Stimulated activated naive B cell treated with anti-CD40 and anti-IgM and Interleukin-4, amounts not matched to agents 10 μg/mL and 1 μg/mL and 100 μg/mL, for 72 hours (primary cell): ENCODE results near the gene PTPRS.

Experiments used
- ATAC-seq, 2 donors: fragments of 150-1000 bp; cut with Tn5 transposase; replicated peaks; 2 replicates each; pipeline ENCODE4 v1.10.0; 2021; ENCODE audit warnings: moderate library complexity in 1 of 2
- DNase-seq: peaks from one replicate; pipeline ENCODE4 v3.0.0; 2021
- H3K27ac Mint-ChIP-seq: one replicate; pipeline ENCODE4 v1.8.0; 2022; ENCODE audit warnings: mild to moderate bottlenecking, mixed read lengths
- H3K27me3 Mint-ChIP-seq, 2 donors: one replicate each; pipeline ENCODE4 v1.8.0; 2022; ENCODE audit warnings: mixed read lengths in 2 of 2
- H3K36me3 Mint-ChIP-seq, 2 donors: one replicate each; pipeline ENCODE4 v1.8.0; 2022; ENCODE audit warnings: mixed read lengths in 2 of 2, mild to moderate bottlenecking in 1 of 2
- H3K4me1 Mint-ChIP-seq, 2 donors: one replicate each; pipeline ENCODE4 v1.8.0; 2022; ENCODE audit warnings: mixed read lengths in 2 of 2, mild to moderate bottlenecking in 1 of 2
- H3K4me3 Mint-ChIP-seq, 2 donors: one replicate each; pipeline ENCODE4 v1.8.0; 2022; ENCODE audit warnings: mild to moderate bottlenecking in 2 of 2, mixed read lengths in 2 of 2, moderate library complexity in 1 of 2
- H3K9me3 Mint-ChIP-seq, 2 donors: one replicate each; pipeline ENCODE4 v1.8.0; 2022; ENCODE audit warnings: mixed read lengths in 2 of 2, mild to moderate bottlenecking in 1 of 2

Gene PTPRS

GRCh38 chr19:5299137-5299536 is 41.5 kb downstream of the PTPRS start:
- Mint-ChIP-seq H3K4me3 (no peak overlapping the region), H3K36me3 (peaks cover 0 to 4% of the 10 kb centered on the region in 2 donors), H3K9me3 (peaks cover 9 to 11% of the 10 kb centered on the region in 2 donors), H3K4me1 (no peaks in the 10 kb centered on the region), H3K27ac (no peak overlapping the region), H3K27me3 (peaks cover 25 to 32% of the 10 kb centered on the region in 2 donors)
- DNase-seq = no peak
- ATAC-seq = no peak

GRCh38 chr19:5298471-5298901 is 42.1 kb downstream of the PTPRS start:
- Mint-ChIP-seq H3K4me3 (no peak overlapping the region), H3K27me3 (peaks cover 30 to 34% of the 10 kb centered on the region in 2 donors), H3K27ac (no peak overlapping the region)

GRCh38 chr19:5297272-5297669 is 43.3 kb downstream of the PTPRS start:
- H3K4me1 Mint-ChIP-seq = peaks cover 4 to 9% of the 10 kb centered on the region in 2 donors
- H3K27me3 Mint-ChIP-seq = peaks cover 32 to 34% of the 10 kb centered on the region in 2 donors
- peaks cover 0 to 4% of the 10 kb centered on the region in 2 donors for H3K36me3 Mint-ChIP-seq
- peaks cover 9 to 11% of the 10 kb centered on the region in 2 donors for H3K9me3 Mint-ChIP-seq
- H3K27ac Mint-ChIP-seq = no peak overlapping the region
- ATAC-seq = no peak
- DNase-seq = no peak
- no peak overlapping the region for H3K4me3 Mint-ChIP-seq

More at GRCh38 chr19:5298471-5298901, 42.1 kb downstream of the PTPRS start:
- Mint-ChIP-seq H3K9me3 (peaks cover 9 to 11% of the 10 kb centered on the region in 2 donors), H3K36me3 (peaks cover 0 to 4% of the 10 kb centered on the region in 2 donors), H3K4me1 (peaks cover 2 to 3% of the 10 kb centered on the region in 2 donors)
- no peak for DNase-seq
- no peak for ATAC-seq

GRCh38 chr19:5296457-5297271 is 43.9 kb downstream of the PTPRS start:
- Mint-ChIP-seq H3K4me1 (peaks cover 10 to 15% of the 10 kb centered on the region in 2 donors), H3K36me3 (peaks cover 0 to 4% of the 10 kb centered on the region in 2 donors), H3K4me3 (no peak overlapping the region), H3K27ac (no peak overlapping the region), H3K27me3 (peaks cover 38% of the 10 kb centered on the region in 2 donors), H3K9me3 (peaks cover 9 to 11% of the 10 kb centered on the region in 2 donors)
- ATAC-seq (no peak), DNase-seq (no peak)

- DNase-seq (no peak), ATAC-seq (no peak)
- H3K4me3 Mint-ChIP-seq = no peak overlapping the region
- no peak overlapping the region for H3K27ac Mint-ChIP-seq
- peaks cover 9 to 11% of the 10 kb centered on the region in 2 donors for H3K9me3 Mint-ChIP-seq
- H3K27me3 Mint-ChIP-seq = peaks cover 41 to 44% of the 10 kb centered on the region in 2 donors
- peaks cover 13 to 20% of the 10 kb centered on the region in 2 donors for H3K4me1 Mint-ChIP-seq
- peaks cover 0 to 4% of the 10 kb centered on the region in 2 donors for H3K36me3 Mint-ChIP-seq
Observed at GRCh38 chr19:5296021-5296420, 44.6 kb downstream of the PTPRS start.

- Mint-ChIP-seq H3K4me3 (no peak overlapping the region), H3K9me3 (peaks cover 9 to 11% of the 10 kb centered on the region in 2 donors), H3K27ac (no peak overlapping the region), H3K36me3 (peaks cover 0 to 4% of the 10 kb centered on the region in 2 donors), H3K4me1 (peaks cover 13 to 20% of the 10 kb centered on the region in 2 donors), H3K27me3 (peaks cover 46 to 59% of the 10 kb centered on the region in 2 donors)
- DNase-seq (no peak), ATAC-seq (no peak)
Observed at GRCh38 chr19:5294403-5295160, 46.0 kb downstream of the PTPRS start.

GRCh38 chr19:5293612-5294378 is 46.8 kb downstream of the PTPRS start:
- Mint-ChIP-seq H3K36me3 (peaks cover 0 to 4% of the 10 kb centered on the region in 2 donors), H3K27me3 (peaks cover 47 to 61% of the 10 kb centered on the region in 2 donors), H3K4me1 (peaks cover 13 to 20% of the 10 kb centered on the region in 2 donors), H3K9me3 (peaks cover 4 to 5% of the 10 kb centered on the region in 2 donors), H3K4me3 (peak overlapping the region; percentile 72 to 75), H3K27ac (no peak overlapping the region)
- DNase-seq (no peak), ATAC-seq (peak; percentile 8 to 22)

GRCh38 chr19:5292822-5293611 is 47.6 kb downstream of the PTPRS start:
- H3K27me3 Mint-ChIP-seq = peaks cover 46 to 66% of the 10 kb centered on the region in 2 donors
- ATAC-seq (peak; percentile 73 to 74), DNase-seq (no peak)
- H3K4me3 Mint-ChIP-seq = peak overlapping the region; percentile 72 to 75
- no peaks in the 10 kb centered on the region for H3K36me3 Mint-ChIP-seq
- H3K27ac Mint-ChIP-seq = no peak overlapping the region
- peaks cover 13 to 21% of the 10 kb centered on the region in 2 donors for H3K4me1 Mint-ChIP-seq
- H3K9me3 Mint-ChIP-seq = peaks cover 0 to 2% of the 10 kb centered on the region in 2 donors

GRCh38 chr19:5292453-5292821 is 48.2 kb downstream of the PTPRS start:
- Mint-ChIP-seq H3K27me3 (peaks cover 49 to 71% of the 10 kb centered on the region in 2 donors), H3K27ac (peak overlapping the region; percentile 25), H3K36me3 (no peaks in the 10 kb centered on the region), H3K4me1 (peaks cover 18 to 27% of the 10 kb centered on the region in 2 donors), H3K4me3 (peak overlapping the region; percentile 57 to 70), H3K9me3 (peaks cover 0 to under 1% of the 10 kb centered on the region in 2 donors)
- peak in 1 of 2 donors; percentile 14 for ATAC-seq
- no peak for DNase-seq

- no peaks in the 10 kb centered on the region for H3K9me3 Mint-ChIP-seq
- DNase-seq (no peak), ATAC-seq (no peak)
- H3K4me3 Mint-ChIP-seq = peak overlapping the region in 1 of 2 donors; percentile 57
- peaks cover 23 to 34% of the 10 kb centered on the region in 2 donors for H3K4me1 Mint-ChIP-seq
- peak overlapping the region; percentile 2 for H3K27ac Mint-ChIP-seq
- H3K27me3 Mint-ChIP-seq = peaks cover 49 to 77% of the 10 kb centered on the region in 2 donors
- no peaks in the 10 kb centered on the region for H3K36me3 Mint-ChIP-seq
Observed at GRCh38 chr19:5291588-5292193, 48.9 kb downstream of the PTPRS start.
